ENCODE results near the gene SMAGP.

- no peak for TF ChIP-seq CTCF (conservative IDR thresholded peaks at IDR 0.05; ENCODE audit: low read depth, low read length)
- TF ChIP-seq POLR2A (IDR thresholded peaks at IDR 0.05; ENCODE audit: low read depth, low read length): 0 out of 2 replicates have a peak, but pooled peaks have one; percentile 21
- no peak for TF ChIP-seq RAD21 (IDR thresholded peaks at IDR 0.05; ENCODE audit: low read length)
- no peak for TF ChIP-seq CEBPB (IDR thresholded peaks at IDR 0.05; ENCODE audit: low read depth, low read length)
- no peak for TF ChIP-seq RFX5 (IDR thresholded peaks at IDR 0.05; ENCODE audit: low read depth, low read length)
- no peak for TF ChIP-seq BHLHE40 (IDR thresholded peaks at IDR 0.05; ENCODE audit: low read depth, low read length)
- no peak for TF ChIP-seq SMC3 (IDR thresholded peaks at IDR 0.05; ENCODE audit: low read depth, low read length)
Measured at GRCh38 chr12:51246254-51246853, 23.9 kb downstream of the SMAGP start.

Measured in IMR-90 (cell line).